HG03469 (cell line): Measurements from ENCODE around the gene A2M.

Experiments used
- ATAC-seq: cut with Tn5 transposase; IDR thresholded peaks from one replicate; pipeline ENCODE4 v1.9.1; 2021; ENCODE audit warnings: mild to moderate bottlenecking, moderate library complexity, moderate number of reproducible peaks; ENCODE audit not compliant: unreplicated experiment

The A2M gene

DNA sequence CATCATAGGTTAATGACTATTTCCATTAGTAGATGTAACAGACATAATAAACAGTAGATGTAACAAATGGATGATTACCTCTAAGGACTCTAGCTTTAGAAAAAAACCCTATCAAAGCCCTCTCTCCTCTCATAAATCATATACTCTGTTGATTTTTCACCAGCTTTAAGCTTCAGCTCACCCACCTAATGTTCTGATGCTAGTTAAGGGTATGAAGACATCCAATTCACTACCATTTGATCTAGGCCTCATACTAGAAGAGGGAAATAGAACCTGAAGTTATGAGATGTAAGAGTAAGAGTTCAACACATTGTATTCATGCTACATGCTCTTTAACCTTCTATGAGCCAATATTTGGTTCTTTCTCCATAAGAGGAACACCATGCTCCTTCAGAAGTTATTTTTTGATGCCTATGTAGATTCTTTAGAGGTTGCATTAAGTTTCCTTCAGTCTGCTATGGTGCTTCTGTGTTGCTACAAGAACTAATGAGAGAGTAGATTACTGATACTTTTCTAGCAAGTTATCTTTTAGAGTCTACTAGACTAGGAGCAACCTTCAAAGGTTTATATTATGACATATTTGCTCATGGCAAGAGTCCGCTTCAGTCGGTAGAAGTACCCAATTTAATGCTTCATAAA, 16.0 kb downstream of the A2M start:
- ATAC-seq: no peak

DNA sequence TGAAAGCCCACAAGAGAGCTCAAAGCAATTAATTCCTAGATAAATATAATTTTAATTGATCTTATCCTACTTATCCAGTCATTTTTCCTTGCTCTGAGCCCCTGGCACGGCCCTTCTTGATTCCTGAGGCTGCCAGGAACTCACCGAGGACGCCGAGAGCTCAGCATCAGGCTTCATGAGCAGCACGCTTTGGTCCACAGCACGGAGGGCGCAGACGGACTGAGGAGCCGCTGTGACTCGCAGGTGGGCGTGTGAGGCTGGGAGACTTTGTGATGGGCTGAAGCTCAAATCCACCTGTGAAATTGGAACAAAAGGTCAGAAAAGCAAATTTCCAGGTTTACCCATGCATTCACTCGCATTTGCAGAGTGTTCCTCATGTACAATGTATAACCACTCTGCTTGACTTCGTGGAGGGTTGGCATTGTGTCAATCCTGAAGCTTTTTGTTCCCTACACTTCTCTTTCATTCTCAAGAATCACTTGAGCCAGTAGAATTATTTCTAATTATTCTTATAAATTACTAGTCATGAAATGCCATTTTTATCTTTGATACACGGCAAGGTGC, 17.2 kb downstream of the A2M start:
- no peak for ATAC-seq

DNA sequence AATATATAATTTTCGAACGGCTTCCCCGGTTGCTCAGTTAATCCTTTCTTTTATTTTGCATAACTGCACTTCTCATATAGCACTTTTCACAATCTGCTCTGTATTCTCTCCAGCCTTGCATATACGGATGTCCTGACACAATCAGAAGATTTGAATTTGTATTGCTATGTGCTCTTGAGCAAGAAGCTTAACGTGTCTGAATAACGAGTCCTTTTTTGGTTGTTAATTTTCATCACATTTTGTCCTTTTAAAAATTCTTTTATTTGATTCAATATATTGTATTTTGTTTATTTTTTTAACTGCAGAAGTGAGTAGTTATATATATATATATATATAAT, 17.6 kb downstream of the A2M start:
- no peak for ATAC-seq

DNA sequence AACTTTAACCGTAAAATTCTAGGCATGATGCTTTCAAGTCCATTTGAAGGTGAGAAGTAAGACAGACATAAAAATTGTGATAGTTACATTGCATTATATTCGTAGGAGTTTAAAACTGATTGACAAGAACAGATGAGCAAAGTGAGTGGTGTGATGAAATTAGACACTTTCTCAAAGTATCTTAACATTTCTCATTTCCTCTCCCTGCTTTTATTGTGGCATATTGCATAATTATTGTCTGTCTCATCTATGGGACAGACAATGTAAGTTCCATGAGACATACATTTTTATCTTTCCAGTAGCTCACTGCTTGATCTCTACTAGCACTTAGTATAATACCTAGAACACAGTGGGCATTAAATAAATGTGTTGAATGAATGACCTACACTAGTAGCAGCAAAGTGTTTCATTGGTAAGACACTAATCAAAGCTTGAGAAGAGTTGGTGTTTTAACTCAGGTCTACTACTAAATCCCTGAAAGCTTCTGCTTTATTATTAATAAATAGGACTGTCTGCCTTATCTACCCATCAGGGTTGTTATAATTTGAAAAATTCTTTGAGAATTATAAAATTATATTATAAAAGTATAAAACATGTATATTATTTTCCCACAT, 19.0 kb downstream of the A2M start:
- no peak for ATAC-seq

DNA sequence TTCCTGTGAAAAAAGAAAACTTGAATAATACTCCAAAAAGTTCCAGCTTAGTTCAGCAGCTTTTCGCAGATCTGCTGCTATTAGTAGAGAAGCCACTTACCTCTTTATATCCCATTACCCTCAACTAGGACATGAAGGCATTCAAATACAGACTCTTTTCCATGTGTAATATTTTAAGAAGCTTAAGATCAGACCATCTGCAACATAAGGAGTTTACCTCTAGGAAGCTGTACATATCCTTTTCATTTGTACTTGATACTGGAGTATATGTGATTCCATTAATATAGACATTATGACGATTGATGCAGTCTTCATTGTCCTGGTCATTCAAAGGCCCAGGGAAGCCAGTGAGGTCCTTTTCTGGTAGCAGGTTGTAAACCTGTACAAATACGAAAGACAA, 20.4 kb downstream of the A2M start:
- ATAC-seq: no peak

DNA sequence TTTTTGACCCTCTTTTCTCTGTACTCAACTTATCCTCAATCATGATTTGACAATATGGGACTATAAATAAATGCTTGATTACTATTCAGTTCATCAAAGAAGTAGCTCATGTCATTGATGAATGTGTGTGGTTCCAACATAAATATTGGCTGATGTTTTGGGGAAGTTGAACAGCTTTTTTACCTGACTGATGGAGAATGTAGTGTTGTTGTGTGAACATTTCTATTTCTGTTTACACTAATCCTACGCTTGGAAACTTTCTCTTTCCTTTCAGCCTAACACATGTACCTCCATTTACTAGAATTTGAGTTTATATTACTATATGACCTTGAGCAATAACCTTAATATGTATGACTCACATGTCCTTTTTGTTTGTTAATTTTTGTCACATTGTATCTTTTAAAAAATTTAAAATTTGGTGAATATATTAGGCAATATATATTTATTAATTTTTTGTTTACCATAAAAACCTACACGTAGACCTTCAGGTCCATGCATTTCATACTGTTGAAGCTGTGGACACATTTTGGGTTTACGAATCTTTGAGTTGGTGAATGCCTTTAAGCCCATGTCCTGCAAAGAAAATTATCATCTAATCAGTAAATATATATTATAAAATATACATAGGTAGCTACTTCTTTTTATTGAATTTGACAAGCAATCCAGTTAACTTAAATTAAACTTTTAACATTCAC, 21.1 kb downstream of the A2M start:
- no peak for ATAC-seq

DNA sequence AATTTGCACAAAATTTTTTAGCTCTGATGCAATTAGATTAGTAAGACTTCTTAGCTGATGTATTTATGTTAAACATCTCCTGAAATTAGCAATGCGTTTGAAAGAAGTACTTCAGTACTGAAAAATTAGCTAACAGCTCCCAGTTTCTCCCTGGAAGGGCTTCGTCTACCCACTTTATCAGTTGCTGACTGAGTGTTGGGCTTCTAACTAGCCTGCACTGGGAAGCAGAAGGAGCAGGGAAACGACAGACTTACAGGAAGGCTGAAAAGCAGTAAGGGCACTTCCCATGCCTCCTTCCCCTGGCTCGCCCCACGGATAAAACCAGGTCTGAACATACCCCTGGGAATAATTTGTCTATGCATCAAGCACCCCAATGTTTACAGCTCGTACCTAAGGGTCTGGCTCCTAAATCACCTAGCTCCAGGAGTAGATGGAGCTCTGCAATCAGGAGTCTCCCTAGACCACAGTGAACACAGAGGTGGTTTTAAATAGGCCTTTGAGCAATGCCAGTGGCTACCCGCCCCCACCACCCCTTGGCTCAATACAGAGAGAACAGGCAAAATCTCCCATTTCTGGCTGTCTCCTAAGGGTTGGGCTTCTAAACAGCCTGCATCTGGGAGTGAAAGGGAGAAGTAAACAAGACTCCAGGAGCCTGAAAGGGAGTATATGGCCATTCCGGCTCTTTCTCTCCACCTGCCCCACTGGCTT, 23.7 kb downstream of the A2M start:
- ATAC-seq: no peak

DNA sequence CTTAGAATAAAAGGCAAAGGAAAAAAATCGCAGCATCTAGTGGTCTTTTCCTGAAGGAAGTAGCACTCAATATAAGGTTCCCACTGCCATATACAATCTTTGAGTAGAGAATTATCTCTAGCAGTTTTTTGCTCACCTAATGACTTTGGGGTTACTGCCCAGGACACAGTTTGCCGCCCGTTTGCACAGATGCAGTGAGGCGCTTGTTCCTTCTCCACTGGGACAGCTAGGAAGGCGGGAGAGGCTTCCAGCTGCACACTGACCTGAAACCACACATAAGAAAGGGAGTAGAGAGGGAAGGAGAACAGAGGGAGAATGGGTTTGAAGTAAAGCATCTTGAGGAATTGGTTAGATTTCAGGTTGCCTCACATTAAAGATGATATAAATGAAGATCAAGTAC, 25.5 kb downstream of the A2M start:
- ATAC-seq: no peak

DNA sequence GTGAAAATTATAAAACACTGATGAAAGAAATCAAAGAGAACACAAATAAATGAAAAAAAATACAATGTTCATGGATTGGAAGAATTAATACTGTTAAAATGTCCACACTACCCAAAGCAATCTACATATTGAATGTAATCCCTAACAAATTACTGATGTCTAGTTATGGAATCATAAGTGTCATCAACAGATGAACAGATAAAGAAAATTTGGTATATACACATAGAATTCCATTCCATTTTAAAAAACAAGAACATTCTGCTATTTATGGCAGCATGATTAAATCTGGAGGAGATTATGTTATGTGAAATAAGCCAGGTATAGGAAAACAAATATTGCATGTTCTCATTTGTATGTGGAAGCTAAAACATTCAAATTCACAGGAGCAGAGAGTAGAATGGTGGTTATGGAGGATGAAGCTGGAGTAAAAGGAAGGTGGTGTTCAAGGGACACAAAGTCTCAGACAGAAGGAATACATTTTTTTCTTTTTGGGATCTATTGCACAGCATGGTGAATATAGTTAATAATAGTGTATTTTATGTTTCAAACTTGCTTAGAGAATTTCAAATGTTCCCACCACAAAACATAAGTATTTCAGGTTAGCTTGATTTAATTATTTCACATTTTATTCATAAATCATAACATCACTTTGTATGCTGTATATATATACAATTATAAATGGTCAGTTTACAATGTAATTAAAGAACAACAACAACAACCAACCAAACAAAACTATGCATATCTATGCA, 28.5 kb downstream of the A2M start:
- ATAC-seq: no peak

DNA sequence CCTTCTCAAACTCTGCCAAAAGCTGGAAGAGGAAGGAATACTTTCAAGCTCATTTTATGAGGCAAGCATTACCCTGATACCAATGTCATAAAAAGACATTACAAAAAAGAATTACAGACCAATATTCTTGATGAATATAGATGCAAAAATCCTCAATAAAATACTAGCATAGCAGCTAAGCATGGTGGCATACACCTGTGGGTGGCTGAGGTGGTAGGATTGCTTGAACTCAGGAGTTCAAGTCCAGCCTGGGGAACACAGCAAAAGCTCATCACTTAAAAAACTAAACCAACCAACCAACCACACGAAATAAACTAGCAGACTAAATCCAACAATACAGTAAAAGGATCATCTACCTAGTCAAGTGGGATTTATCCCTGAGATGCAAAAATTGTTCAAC, 29.6 kb downstream of the A2M start:
- no peak for ATAC-seq

DNA sequence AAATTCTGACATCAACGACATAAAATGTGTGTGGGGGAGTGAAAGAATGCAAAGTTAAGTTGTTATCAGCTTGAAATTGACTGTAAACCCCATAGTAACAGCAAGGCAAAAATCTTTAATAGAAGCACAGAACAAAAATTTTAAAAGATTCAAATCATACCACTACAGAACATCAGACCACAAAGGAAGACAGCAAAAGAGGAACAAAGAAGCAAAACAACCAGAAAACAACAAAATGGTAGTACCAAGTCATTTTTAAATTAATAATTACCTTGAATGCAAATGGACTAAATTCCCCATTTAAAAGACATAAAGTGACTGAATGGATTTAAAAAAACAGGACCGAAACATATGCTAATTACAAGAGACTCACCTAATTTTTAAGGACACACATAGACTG, 31.3 kb downstream of the A2M start:
- ATAC-seq: no peak

DNA sequence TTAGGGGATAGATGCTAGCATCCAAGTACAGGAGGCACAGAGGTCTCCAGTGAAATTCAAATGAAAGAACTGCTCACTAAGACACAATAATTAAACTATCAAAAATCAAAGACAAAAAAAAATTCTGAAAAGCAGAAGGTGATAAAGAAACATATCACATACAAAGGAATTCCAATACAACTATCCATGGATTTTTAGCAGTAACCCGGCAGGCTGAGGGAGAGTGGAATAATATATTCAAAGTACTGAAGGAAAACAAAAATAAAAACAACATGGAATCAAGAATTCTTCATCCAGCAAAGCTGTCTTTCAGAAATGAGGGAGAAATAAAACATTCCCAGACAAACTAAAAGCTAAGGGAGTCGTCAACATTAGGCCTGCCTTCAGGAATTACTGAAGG, 31.9 kb downstream of the A2M start:
- ATAC-seq: no peak

DNA sequence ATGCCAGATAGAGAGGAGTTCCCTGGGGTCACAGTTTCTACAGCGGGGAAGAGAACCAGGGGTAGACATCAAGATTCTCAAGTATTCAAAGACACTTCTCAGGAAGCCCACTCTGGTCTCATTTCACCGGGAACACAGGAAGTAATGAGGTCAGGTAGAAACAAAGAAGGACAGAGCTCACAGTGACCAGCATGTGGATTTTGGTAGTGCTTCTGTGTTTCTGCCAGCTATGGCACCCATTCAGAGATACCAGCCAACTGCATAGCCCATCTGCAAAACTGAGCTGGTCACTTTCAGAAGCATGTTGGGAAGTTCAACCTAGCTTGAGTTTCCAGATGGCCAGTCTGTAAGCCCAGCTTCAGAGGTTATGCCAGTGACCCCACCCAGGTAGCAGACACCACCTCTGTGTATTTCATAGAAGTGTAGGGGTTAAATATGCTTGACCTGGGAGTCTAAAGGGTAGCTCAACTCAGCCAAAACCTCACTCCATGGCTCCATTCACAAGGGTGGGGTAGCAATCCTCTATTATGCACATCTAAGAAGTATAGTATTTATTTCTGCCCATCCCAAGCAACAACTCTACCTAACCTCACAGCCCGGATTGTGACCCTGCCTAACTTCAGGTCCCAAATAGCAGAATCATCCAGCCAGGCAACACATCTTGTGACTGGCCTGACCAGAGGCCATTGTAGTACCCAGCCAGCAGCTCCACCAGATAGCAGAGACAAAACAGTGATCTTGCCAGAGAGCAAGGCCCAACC, 33.9 kb downstream of the A2M start:
- ATAC-seq: no peak

DNA sequence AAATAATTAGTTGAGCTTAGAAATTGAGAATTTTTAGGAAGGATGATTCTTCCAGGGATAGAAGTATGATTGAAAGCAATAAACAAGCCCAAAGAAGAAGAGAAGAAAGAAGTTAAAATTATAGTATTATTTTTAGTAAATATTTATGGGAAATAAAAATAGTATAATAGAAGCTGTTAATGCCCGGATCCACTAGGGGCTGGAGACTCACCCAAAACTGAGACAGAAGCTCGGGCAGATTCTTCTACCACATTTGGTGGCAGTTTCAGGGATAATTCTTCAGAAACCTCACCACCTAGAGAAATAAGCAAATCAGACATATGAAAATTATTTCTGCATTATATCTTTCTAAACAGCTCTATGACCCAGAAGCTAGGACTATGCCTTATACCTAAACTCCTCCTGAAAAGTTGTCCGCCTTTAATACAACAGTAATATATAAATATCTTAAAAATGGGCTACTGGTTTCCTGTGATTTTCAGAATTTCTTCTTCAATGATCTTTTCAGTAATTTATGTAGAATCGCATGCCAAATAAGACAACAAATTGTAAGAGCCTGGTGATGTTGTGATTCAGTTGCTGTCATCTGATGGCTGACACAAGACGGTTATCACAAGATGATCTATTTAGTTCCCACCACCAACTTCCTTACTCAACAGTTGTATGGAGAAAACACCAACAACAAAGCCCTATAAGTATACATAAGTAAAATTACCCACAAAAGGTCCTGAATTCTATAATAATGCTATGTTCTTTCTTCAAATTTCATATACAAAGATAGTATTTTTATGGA, 35.6 kb downstream of the A2M start:
- ATAC-seq: no peak

DNA sequence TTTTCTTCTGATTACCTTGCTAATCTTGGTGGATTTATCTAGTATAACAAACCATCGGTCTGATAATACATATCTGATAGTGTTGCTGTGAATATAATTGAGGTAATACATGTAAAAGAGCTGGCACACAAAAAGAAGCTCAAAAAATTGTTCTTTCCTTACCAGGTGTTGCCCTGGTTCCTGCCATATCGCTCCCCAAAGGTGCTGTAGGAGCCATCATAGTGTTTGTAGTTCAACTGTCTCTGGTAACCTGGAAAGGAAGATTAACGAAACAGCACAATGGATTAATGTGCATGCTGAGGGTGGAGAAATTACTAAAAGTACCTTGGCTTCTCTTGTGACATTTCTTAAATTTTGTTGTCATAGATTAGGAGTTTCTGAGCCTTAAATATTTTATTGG, 36.6 kb downstream of the A2M start:
- ATAC-seq: no peak

DNA sequence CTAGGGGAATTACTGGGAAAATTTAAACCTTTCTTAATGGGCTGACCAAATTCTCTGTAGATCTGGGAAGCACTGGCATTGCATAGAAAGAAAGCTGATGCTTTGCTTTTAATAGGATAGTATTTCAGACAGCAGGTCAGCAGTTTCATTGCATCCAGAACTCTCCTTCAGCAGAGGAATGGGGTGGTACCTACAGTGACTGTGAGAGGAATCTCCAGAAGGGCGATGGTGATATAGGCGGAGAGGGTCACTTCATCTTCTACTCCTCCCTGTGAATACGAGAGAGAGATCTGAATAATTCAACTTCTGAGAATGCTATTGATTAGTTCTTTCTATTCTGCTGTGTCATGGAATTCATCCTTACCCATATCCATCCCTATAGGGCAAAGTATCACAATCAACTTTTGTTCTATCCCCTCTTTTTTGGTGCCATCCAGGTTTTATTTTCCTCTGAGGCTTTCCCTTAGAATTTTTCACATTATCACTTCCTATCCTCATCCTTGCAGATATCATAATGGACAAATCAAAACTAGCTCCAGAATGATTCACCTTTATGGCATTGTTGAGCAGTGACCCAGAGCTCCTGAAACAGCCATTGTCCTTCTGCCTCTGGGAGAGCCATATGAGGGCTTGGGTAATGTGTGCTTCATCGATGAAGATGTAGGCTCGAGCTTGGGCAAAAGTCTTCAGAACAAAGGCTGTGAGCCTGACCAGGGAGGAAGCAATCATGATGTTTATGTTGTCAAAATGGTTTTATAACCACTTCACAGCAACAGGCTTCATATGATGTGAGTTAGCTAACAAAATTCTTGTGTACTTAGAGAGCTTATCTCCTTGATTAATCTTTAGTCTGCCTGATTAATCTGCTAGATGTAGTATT, 38.3 kb downstream of the A2M start:
- ATAC-seq: no peak

DNA sequence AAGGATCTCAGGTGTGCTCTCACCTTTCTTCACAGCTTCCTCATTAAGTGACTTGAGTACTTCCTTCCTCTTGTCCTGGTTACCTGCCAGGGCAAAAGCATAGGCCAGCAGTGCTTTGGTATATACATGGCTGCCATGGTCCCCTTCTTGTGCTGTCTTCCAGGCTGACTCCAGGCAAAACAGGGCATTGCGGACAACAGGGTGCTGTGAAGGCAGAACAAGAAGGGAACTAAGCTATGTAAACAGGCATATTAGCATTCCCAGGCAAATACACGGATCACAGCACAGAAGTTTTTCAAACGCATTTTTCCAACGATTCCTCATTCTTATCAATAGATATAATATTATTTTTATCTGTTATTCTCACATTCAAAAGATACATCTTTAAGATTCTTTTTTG, 39.0 kb downstream of the A2M start:
- ATAC-seq: no peak

DNA sequence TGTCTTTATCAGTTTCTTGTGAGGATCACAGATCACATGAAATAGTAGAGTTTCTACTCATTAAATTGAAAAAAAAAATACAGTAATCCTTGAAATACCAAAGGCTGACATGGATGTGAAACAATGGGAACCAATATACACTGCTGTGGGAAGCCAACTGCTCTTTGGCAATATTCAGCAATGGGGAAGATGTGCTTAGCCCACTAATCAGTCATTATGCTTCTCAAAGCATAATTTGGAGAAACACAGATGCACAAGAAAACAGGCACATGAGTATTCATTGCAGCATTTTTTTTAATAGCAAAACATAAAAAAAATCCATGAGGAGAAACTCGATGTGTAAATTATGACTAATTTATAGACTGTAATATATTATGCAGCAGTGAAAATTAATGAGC, 40.6 kb downstream of the A2M start:
- ATAC-seq: no peak
